ENCODE results near the gene PTMA.
"Not testable (repeated sequence)": the region's sequence is repeated elsewhere in the genome, so short reads cannot be mapped to it uniquely, and the experiment has no call there.

Gene PTMA

DNA sequence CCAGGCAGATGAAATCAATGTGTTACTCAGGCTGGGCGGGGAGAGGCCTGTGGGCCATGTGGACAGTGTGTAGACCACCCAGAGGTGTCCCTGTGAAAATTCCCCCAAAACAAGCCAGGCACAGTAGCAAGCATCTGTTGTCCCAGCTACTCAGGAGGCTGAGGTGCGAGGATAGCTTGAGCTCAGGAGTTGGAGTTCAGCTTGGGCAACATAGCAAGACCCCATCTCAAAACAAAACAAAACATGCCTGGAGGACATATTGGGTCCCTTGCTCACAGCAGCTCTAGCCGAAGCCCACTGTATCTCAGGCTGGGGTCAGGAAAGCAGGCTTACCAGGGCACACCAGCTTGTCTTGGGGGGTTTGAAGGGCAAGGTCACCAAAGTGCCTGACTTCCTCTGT is 4.3 kb upstream of the PTMA start:
- 94% methylated on average over 3 of the region's 3 CpGs for WGBS
- Histone ChIP-seq H3K9ac (ENCODE audit: low read depth, low read length) (no peak overlapping the region), H3K4me3 (ENCODE audit: low read length) (no peak overlapping the region), H3K9me3 (ENCODE audit: insufficient read depth, low read depth, low read length) (no peaks in the 10 kb centered on the region), H3K4me1 (ENCODE audit: insufficient read depth, low read length) (no peaks in the 10 kb centered on the region), H3K27ac (ENCODE audit: low read depth, low read length) (no peak overlapping the region), H3K27me3 (ENCODE audit: insufficient read depth, low read length) (no peaks in the 10 kb centered on the region), H3K36me3 (ENCODE audit: insufficient read depth, low read length) (no peaks in the 10 kb centered on the region; the same call in 1 of the 2 replicates)

DNA sequence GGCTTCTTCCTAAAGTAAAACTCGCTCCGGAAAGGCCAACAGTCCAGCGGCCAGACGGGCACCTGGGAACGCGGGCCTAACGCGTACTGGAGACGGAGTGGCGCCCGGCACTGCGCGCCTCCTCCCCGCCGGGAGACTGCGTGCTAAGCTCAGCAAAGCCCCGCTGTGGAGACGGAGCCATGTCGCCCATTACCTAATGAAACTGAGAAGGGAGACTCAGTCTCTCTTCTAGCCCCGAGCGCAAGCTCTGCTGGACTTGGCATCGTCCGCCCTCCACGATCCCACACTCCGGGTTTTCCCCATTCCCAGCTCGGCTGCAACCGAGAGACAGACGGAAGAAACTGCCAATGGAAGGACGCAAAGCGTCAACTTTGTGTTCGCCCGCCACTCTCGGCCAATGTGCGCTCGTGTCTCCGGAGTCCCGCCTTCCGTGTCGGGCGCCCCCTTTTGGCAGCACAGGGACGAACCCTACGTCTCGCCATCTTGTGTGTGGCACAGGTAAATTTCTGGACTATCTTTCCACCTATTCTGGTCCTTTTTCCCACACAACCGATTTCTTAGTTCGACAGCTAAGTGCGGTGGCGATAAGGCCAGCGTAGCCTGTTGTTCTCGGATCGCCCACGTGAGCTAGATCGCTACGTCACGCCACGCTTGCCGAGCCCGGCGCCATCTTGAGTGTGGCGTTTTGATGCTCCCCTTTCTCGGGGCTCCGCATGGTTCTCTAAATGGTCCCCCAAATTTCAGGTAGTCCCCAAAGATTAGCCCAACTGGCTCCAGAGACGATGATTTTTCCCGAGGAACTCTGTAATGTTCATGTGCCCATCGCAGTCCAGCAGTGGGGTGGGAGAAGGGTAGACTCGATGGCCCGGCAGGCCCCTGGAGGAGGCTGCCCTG is 1.3 kb upstream of the PTMA start:
- Histone ChIP-seq H3K9ac (ENCODE audit: low read depth, low read length) (peak overlapping the region; percentile 99), H3K9me3 (ENCODE audit: insufficient read depth, low read depth, low read length) (no peaks in the 10 kb centered on the region), H3K27ac (ENCODE audit: low read depth, low read length) (peak overlapping the region; percentile 99), H3K27me3 (ENCODE audit: insufficient read depth, low read length) (no peaks in the 10 kb centered on the region), H3K4me1 (ENCODE audit: insufficient read depth, low read length) (peaks cover 5% of the 10 kb centered on the region; the same call in 1 of the 2 replicates), H3K4me3 (ENCODE audit: low read length) (peak overlapping the region; percentile 80), H3K36me3 (ENCODE audit: insufficient read depth, low read length) (peaks cover 21% of the 10 kb centered on the region)
- WGBS: under 1% methylated on average over 66 of the region's 66 CpGs

DNA sequence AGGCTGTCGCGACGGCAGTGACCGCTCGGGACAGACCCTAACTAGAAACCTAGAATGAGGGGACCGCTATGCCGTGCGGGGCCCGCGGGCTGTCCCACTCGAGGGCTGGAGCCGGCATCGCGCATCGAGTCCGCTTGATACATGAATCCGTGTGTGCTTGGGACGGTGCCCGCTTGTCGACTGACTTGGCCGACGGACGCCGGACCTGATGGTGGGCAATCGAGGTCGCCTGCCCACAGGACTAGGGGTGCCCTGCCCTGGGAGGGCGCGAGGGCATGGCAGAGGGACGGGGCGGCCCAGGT is 749 bp upstream of the PTMA start:
- H3K36me3 ChIP-seq (ENCODE audit: insufficient read depth, low read length): peaks cover 27% of the 10 kb centered on the region
- H3K27me3 ChIP-seq (ENCODE audit: insufficient read depth, low read length): no peaks in the 10 kb centered on the region
- under 1% methylated on average over 30 of the region's 30 CpGs for WGBS
- peak overlapping the region; percentile 99 for H3K9ac ChIP-seq (ENCODE audit: low read depth, low read length)
- H3K4me3 ChIP-seq (ENCODE audit: low read length): peak overlapping the region; percentile 80
- no peaks in the 10 kb centered on the region for H3K9me3 ChIP-seq (ENCODE audit: insufficient read depth, low read depth, low read length)
- peaks cover 11% of the 10 kb centered on the region; the same call in 1 of the 2 replicates for H3K4me1 ChIP-seq (ENCODE audit: insufficient read depth, low read length)
- peak overlapping the region; percentile 99 for H3K27ac ChIP-seq (ENCODE audit: low read depth, low read length)

DNA sequence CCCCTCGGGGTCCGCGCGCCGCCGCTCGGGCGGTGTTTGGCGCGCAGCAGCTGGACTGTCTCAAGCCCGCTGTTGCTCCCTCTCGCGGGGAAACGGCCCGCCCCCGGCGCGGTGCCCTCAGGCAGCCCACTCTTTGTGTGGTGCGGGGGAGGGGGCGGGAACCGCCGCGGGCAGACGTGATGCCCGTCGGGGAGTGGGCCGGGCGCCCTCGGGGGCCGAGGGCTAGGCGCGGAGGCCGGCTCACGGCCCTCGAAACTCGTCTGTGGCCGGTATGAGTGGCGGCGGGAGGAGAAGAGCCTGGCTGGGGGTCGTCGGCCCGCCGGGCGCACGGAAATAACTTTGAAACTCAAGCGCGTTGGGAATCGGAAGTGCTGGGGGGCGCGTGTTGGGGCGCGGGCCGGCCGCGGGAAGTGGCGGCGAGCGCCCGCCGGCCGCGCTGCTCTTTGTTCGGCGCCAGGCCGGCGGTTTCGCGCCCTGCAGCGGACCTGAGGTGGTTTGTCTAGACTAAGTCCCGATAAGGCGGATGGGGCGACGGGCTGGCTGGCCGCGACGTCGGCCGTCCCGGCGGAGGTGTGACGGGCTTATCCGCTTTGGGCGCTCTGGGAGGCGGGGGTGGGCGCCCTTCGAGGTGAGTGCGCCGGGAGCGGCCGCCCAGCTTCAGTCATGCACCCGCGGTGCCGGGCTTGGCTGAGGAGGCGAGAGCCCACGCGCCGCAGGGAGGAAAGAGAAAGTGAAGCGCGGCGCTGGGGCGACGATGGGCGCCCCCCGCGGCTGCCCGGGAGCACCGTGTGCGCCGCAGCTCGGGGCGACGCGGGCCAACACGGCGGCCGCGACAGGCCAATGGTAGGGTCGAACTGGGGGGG is 679 bp downstream of the PTMA start:
- peaks cover 11% of the 10 kb centered on the region; the same call in 1 of the 2 replicates for H3K4me1 ChIP-seq (ENCODE audit: insufficient read depth, low read length)
- peak overlapping the region; percentile 99 for H3K9ac ChIP-seq (ENCODE audit: low read depth, low read length)
- peaks cover 36% of the 10 kb centered on the region for H3K36me3 ChIP-seq (ENCODE audit: insufficient read depth, low read length)
- no peaks in the 10 kb centered on the region for H3K27me3 ChIP-seq (ENCODE audit: insufficient read depth, low read length)
- WGBS: under 1% methylated on average over 118 of the region's 118 CpGs
- H3K4me3 ChIP-seq (ENCODE audit: low read length): peak overlapping the region; percentile 96
- peak overlapping the region; percentile 91 for H3K27ac ChIP-seq (ENCODE audit: low read depth, low read length)
- no peaks in the 10 kb centered on the region for H3K9me3 ChIP-seq (ENCODE audit: insufficient read depth, low read depth, low read length)

- Histone ChIP-seq H3K4me3 (ENCODE audit: low read length) (peak overlapping the region; percentile 96), H3K4me1 (ENCODE audit: insufficient read depth, low read length) (peaks cover 11% of the 10 kb centered on the region; the same call in 1 of the 2 replicates), H3K27ac (ENCODE audit: low read depth, low read length) (peak overlapping the region; percentile 91), H3K27me3 (ENCODE audit: insufficient read depth, low read length) (no peaks in the 10 kb centered on the region), H3K9ac (ENCODE audit: low read depth, low read length) (peak overlapping the region; percentile 99), H3K36me3 (ENCODE audit: insufficient read depth, low read length) (peaks cover 37% of the 10 kb centered on the region), H3K9me3 (ENCODE audit: insufficient read depth, low read depth, low read length) (no peaks in the 10 kb centered on the region)
- under 1% methylated on average over 33 of the region's 33 CpGs for WGBS
Measured at GRCh38 chr2:231709636-231709980, 1.3 kb downstream of the PTMA start.

DNA sequence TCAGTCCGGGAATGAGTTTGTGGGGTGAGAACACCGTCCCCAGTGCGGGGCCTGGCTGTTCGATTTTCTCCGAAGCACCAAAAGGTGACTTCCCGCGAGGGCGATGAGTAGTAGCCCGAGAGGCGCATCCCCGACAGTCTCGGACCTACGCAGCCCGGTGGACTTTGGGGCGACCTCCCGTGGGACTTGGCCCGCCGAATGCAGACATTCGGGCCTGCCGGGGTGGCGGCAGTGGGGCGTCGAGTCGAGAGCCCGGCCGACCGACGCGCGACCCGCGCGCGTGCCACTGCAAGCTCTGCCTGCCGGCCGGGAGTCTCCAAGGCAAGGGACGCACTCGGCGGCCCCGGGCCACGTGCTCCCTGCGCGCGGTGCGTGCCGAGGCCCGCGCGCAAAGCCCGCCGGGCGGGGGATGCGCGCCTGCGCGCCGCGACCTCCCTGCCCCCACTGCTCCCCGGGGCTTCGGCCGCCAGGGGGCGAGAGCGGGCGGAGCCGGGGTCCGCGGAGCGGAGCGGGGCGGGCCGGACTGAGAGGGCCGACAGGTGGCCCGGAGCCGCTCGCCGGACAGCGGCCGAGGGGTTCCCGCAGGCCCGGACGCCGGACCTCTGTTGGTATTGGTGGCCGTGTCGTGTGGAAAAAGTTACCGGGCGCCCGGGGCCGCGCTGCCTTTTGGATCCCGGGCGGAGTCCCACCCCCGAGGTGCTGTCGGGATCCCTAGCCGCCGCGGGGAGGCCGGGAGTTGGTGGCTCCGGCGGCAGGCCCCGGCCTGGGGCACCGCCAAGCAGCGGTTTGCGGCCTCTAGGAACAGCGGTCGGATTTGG is 1.9 kb downstream of the PTMA start:
- H3K27me3 ChIP-seq (ENCODE audit: insufficient read depth, low read length): no peaks in the 10 kb centered on the region
- no peaks in the 10 kb centered on the region for H3K9me3 ChIP-seq (ENCODE audit: insufficient read depth, low read depth, low read length)
- peak overlapping the region; percentile 99 for H3K9ac ChIP-seq (ENCODE audit: low read depth, low read length)
- WGBS: under 1% methylated on average over 105 of the region's 105 CpGs
- H3K4me3 ChIP-seq (ENCODE audit: low read length): peak overlapping the region; percentile 96
- peaks cover 37% of the 10 kb centered on the region for H3K36me3 ChIP-seq (ENCODE audit: insufficient read depth, low read length)
- H3K27ac ChIP-seq (ENCODE audit: low read depth, low read length): peak overlapping the region; percentile 91
- H3K4me1 ChIP-seq (ENCODE audit: insufficient read depth, low read length): peaks cover 11% of the 10 kb centered on the region; the same call in 1 of the 2 replicates

- Histone ChIP-seq H3K27ac (ENCODE audit: low read depth, low read length) (peak overlapping the region; percentile 91), H3K36me3 (ENCODE audit: insufficient read depth, low read length) (peaks cover 37% of the 10 kb centered on the region), H3K4me3 (ENCODE audit: low read length) (peak overlapping the region; percentile 96), H3K27me3 (ENCODE audit: insufficient read depth, low read length) (no peaks in the 10 kb centered on the region), H3K9me3 (ENCODE audit: insufficient read depth, low read depth, low read length) (no peaks in the 10 kb centered on the region), H3K4me1 (ENCODE audit: insufficient read depth, low read length) (peaks cover 11% of the 10 kb centered on the region; the same call in 1 of the 2 replicates), H3K9ac (ENCODE audit: low read depth, low read length) (peak overlapping the region; percentile 99)
- WGBS: 6% methylated on average over 40 of the region's 43 CpGs
Measured at GRCh38 chr2:231710799-231711676, 2.7 kb downstream of the PTMA start.

- peaks cover 11% of the 10 kb centered on the region; the same call in 1 of the 2 replicates for H3K4me1 ChIP-seq (ENCODE audit: insufficient read depth, low read length)
- H3K27me3 ChIP-seq (ENCODE audit: insufficient read depth, low read length): no peaks in the 10 kb centered on the region
- H3K36me3 ChIP-seq (ENCODE audit: insufficient read depth, low read length): peaks cover 37% of the 10 kb centered on the region
- 60% methylated on average over 9 of the region's 9 CpGs for WGBS
- peak overlapping the region; percentile 91 for H3K27ac ChIP-seq (ENCODE audit: low read depth, low read length)
- no peaks in the 10 kb centered on the region for H3K9me3 ChIP-seq (ENCODE audit: insufficient read depth, low read depth, low read length)
- H3K9ac ChIP-seq (ENCODE audit: low read depth, low read length): peak overlapping the region; percentile 99
- H3K4me3 ChIP-seq (ENCODE audit: low read length): peak overlapping the region; percentile 96
Measured at GRCh38 chr2:231711677-231712450, 3.5 kb downstream of the PTMA start.

DNA sequence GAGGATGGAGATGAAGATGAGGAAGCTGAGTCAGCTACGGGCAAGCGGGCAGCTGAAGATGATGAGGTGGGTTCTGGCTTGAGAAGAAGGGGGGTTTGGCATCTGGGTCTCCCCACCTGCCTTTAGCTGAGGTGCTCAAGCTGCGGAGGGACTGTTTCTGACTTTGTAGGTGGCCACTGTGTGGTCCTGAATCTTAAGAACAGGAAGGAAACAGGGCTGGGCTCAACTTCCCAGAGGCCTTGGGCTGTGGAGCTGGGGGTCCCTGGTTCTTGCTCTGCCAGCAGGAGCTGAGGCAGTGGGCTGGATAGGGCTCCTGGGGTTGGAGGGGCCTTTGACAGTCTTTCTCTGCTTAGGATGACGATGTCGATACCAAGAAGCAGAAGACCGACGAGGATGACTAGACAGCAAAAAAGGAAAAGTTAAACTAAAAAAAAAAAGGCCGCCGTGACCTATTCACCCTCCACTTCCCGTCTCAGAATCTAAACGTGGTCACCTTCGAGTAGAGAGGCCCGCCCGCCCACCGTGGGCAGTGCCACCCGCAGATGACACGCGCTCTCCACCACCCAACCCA is 4.2 kb downstream of the PTMA start:
- Histone ChIP-seq H3K9ac (ENCODE audit: low read depth, low read length) (peak overlapping the region; percentile 99), H3K27ac (ENCODE audit: low read depth, low read length) (peak overlapping the region; percentile 91), H3K36me3 (ENCODE audit: insufficient read depth, low read length) (peaks cover 37% of the 10 kb centered on the region), H3K4me3 (ENCODE audit: low read length) (peak overlapping the region; percentile 96), H3K4me1 (ENCODE audit: insufficient read depth, low read length) (peaks cover 12% of the 10 kb centered on the region; the same call in 1 of the 2 replicates)
- WGBS: 90% methylated on average over 7 of the region's 18 CpGs
- not testable (repeated sequence) for H3K9me3 ChIP-seq (ENCODE audit: insufficient read depth, low read depth, low read length); H3K27me3 ChIP-seq (ENCODE audit: insufficient read depth, low read length)

Measured in HUES64 (cell line).